Large intestine (tissue), 3 donors: ENCODE data around the gene SYT2. TPM values are rescaled to one million over a fixed set of nuclear protein-coding genes. Genes with fewer than 3 reads are reported as not detected.
A peak's percentile ranks its signal among the peaks of the same experiment; 100 is the strongest.
"Not testable (repeated sequence)": the region's sequence is repeated elsewhere in the genome, so short reads cannot be mapped to it uniquely, and the experiment has no call there.

ENCODE experiments used
- DNase-seq, 2 donors: peaks; one replicate each; pipeline versions ENCODE4 v3.0.0 to v3.0.0-alpha.2; 2013
- H3K27ac ChIP-seq: one replicate; pipeline ENCODE4 v1.5.1; 2013; ENCODE audit warnings: low read length
- H3K27me3 ChIP-seq: 2 replicates; pipeline ENCODE4 v1.6.1; 2013; ENCODE audit warnings: low read length; ENCODE audit not compliant: control insufficient read depth, insufficient read depth
- H3K36me3 ChIP-seq: 2 replicates; pipeline ENCODE4 v1.6.1; 2013; ENCODE audit warnings: low read length; ENCODE audit not compliant: control insufficient read depth, insufficient read depth
- H3K4me1 ChIP-seq: one replicate; pipeline ENCODE4 v1.6.1; 2013; ENCODE audit warnings: low read length; ENCODE audit not compliant: control insufficient read depth, insufficient read depth
- H3K4me3 ChIP-seq: one replicate; pipeline ENCODE4 v1.5.1; 2013; ENCODE audit warnings: low read length
- H3K9me3 ChIP-seq: one replicate; pipeline ENCODE4 v1.6.1; 2013; ENCODE audit warnings: mild to moderate bottlenecking, low read depth, low read length, moderate library complexity; ENCODE audit not compliant: control insufficient read depth
- WGBS: methylation state at CpG from one replicate; pipeline ENCODE4 v1.1.5; 2013; ENCODE audit warnings: low lambda C conversion rate; ENCODE audit not compliant: insufficient coverage; 5-methylcytosine and 5-hydroxymethylcytosine counted together
- polyA plus RNA-seq: library from polyadenylated mRNA; unstranded; fragments of 120-200 nt; gene quantifications from one replicate; pipeline ENCODE4 v1.2.1, GENCODE V29; 2013

The SYT2 gene
- polyA plus RNA-seq, 1 donor, result 1.4 TPM

DNA sequence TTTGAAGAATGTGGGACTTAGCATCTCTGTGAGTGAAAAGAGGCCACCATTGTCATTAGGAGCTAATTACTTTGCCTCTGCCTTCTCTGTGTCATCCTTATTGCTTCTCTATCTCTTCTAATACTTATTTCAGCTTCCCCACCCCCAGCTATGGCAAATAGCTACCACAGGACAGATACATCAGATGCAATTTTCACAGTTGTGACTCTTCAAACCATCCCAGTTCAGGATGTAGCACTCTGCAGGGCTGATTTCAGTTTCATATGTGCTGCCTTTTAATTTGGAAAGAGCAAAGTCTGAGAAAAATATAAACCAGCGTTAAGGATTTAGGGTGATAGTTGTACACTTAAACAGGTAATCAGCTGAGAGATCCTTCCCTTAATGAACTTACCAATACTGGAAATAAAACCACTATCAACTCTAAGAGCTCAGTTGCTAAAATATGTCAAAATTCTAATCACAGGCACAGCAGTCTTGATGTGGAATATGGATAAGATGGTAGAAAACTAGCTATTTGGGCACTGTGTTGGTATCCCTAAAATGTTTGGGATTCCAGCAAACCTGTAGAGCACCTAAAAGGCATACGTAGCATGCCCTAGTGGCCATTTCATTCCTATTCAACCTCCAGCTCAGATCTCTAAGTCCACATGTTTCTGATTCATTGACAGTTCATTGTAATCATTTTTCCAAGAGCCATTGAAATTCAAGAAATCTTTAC lies 148.4 kb downstream of the SYT2 start:
- Histone ChIP-seq H3K27ac (no peak overlapping the region), H3K9me3 (no peaks in the 10 kb centered on the region), H3K4me3 (no peak overlapping the region), H3K27me3 (no peaks in the 10 kb centered on the region), H3K36me3 (peaks cover 16% of the 10 kb centered on the region), H3K4me1 (peaks cover 13% of the 10 kb centered on the region)
- DNase-seq, result no peak
- WGBS, result 88% methylated on average over 1 of the region's 2 CpGs

DNA sequence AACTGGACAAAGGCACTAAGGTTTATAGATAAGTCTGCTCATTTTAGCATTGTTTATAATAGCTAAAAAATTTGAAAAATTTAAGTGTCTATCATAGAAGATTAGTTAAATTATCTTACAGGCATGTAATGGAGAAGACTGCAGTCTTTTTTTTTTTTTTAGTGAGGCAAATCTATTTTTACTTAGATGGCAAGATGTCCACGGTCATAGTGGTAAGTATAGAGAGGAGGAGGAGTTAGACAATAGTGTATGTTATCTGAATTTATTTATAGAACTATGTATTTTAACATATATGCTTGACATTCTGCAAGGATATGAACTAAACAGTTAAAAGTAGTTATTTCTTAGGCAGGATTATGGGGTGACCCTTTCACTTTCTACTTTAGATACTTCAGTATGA lies 149.0 kb downstream of the SYT2 start:
- Histone ChIP-seq H3K4me3 (no peak overlapping the region), H3K9me3 (no peaks in the 10 kb centered on the region), H3K27me3 (no peaks in the 10 kb centered on the region), H3K27ac (no peak overlapping the region), H3K36me3 (peaks cover 16% of the 10 kb centered on the region), H3K4me1 (peaks cover 13% of the 10 kb centered on the region)
- no peak for DNase-seq
- no CpG with 5 or more reads among the region's 1 CpG for WGBS

DNA sequence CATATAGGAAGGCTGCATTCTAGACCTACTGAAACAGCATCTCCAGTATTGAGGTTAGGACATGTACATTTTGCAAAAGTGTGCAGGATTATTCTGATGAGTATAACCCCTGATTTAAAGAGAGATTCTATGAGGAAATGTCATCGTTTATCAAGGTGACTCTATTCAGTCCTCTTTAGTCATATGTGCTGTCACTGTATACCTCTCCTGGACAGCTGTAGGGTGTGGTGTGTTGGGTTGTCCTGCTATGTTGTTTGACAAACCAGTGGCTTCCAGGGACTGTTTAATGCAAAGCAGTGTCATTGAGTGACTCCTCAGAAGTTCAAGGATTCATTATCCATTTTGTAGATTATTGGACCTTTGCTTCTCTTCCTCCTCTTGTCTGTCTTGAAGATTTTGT lies 152.6 kb downstream of the SYT2 start:
- H3K27ac ChIP-seq, result not testable (repeated sequence)

DNA sequence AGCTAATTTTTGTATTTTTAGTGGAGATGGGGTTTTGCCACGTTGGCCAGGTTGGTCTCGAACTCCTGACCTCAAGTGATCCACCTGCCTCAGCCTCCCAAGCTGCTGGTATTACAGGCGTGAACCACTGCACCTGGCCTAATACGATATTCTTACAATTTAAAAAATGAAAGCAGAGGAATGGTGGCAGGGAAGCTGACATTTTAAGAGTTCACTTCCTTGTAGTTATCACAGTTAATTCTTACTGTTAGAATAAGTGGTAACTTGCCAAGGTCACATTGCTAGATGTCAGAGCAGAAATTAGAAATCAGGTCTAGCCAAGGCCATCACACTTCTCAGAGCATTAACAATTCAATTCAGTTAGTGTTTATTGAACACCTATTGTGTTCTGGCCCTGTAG lies 154.2 kb downstream of the SYT2 start:
- DNase-seq, H3K9me3 ChIP-seq, H3K27ac ChIP-seq, H3K4me3 ChIP-seq, H3K4me1 ChIP-seq, H3K36me3 ChIP-seq, H3K27me3 ChIP-seq: not testable (repeated sequence)
- no CpG with 5 or more reads among the region's 4 CpGs for WGBS

More for the DNA sequence above, 152.6 kb downstream of the SYT2 start:
- H3K36me3 ChIP-seq, H3K9me3 ChIP-seq, DNase-seq, H3K27me3 ChIP-seq, H3K4me1 ChIP-seq, H3K4me3 ChIP-seq: not testable (repeated sequence)
- no CpG with 5 or more reads among the region's 1 CpG for WGBS

DNA sequence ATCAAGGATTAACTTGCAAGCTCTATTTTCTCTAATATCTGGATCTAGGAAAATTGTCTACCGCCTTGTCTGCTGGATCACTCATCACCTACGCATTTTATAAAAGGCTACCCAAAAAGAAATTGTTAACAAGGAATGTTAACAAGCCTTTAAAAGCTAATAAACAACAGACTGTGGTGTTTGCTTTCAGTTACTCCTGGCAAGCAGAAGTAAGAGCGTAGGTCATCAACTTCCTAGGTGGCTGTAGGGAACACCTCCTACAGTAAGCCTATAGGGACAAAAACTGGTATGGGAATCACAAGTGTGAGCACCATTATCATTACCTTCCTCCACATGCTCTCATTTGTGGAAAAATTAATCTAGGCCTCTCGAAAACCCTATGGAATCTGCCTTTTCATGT lies 155.6 kb downstream of the SYT2 start:
- H3K27me3 ChIP-seq, H3K36me3 ChIP-seq, DNase-seq, H3K4me1 ChIP-seq, H3K27ac ChIP-seq, H3K9me3 ChIP-seq, H3K4me3 ChIP-seq: not testable (repeated sequence)
- WGBS, result no CpG with 5 or more reads among the region's 4 CpGs

DNA sequence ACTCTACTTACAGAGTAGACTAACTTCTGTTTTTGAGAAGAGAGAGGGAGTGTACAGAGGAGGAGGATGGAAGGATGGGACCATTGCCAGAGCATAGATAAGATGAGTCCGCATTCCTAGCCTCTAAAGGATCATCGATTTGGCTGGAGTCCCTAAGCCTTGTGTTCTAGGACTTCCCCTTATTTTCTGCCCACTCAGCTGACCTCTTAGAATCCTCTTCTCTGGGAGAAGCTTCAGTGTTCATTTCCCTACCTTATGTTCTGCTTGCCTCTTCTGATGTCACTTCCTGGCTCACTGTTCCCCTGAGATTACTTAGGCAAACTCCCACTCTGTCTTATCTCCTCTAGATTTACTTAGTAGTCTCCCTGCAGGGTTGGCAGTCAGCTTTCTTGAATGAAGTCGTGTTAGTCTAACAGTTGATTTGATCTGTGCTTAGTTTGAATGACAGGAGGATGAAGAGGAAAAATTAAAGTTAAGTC lies 156.7 kb downstream of the SYT2 start:
- DNase-seq, result no peak
- H3K27ac ChIP-seq, result peak overlapping the region; percentile 38
- no peaks in the 10 kb centered on the region for H3K27me3 ChIP-seq
- peaks cover 3% of the 10 kb centered on the region for H3K4me1 ChIP-seq
- no CpG with 5 or more reads among the region's 3 CpGs for WGBS
- no peaks in the 10 kb centered on the region for H3K36me3 ChIP-seq
- H3K9me3 ChIP-seq, result no peaks in the 10 kb centered on the region
- no peak overlapping the region for H3K4me3 ChIP-seq

DNA sequence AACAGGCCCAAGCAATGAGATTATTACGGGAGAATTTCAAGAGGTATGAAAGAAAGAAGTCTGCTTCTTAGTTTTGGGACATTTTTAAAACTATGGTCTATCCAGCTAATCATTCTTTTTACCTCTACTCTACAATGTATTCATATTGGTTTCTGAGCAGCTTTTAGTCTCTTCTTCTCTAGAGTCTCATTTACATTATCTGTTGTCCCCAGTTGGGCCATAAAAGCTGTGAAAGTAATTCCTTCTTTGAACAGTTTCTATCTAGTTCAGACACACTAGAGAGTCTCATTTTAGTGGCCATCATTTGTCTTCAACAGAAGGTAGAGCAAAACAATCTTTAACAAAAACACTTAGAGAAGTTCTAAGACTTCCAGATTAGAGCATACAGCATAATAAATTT lies 157.2 kb downstream of the SYT2 start:
- H3K27ac ChIP-seq, result peak overlapping the region; percentile 38
- H3K27me3 ChIP-seq, H3K36me3 ChIP-seq, H3K4me1 ChIP-seq, DNase-seq, H3K9me3 ChIP-seq, H3K4me3 ChIP-seq: not testable (repeated sequence)
- no CpG with 5 or more reads among the region's 1 CpG for whole genome bisulfite sequencing

DNA sequence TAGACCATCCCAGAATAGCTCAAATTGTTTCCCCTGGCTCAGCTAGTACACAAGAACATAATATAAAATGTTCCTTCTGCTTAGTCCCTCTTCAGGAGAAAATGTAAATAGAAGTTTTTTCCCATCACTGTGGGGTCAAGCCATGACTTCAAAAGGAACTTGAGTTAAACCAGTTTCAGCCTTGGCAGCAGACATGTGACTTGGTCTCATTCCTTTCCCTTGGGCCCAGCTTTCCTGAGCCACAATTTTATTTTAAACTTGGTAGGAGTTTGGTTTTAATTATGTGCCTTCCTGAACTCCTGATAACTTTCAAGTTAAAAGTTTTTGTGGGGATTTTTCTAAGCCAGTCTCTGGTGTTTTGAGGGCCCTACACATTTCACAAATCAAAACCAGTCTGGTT lies 157.6 kb downstream of the SYT2 start:
- peak overlapping the region; percentile 38 for H3K27ac ChIP-seq
- not testable (repeated sequence) for DNase-seq, H3K27me3 ChIP-seq, H3K9me3 ChIP-seq, H3K4me1 ChIP-seq, H3K4me3 ChIP-seq, H3K36me3 ChIP-seq

DNA sequence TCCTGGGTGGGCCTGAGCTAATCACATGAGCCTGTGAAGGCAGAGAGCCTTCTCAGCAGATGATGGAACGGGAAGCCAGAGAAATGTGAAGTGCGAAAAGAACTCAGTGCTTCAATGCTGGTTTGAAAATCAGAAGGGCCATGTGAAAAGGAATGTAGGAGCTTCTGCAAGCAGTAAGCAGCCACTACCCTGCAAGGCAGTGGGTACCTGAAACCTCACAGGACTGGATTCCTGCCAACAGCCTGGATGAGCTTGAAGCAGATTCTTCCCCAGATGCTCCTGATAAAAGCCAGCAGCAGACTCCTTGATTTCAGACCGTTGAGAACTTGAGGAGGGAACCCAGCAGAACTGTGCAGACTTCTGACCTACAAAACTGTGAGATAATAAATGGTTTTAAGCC lies 158.6 kb downstream of the SYT2 start:
- Histone ChIP-seq H3K9me3 (no peaks in the 10 kb centered on the region), H3K4me3 (no peak overlapping the region), H3K4me1 (peaks cover 3% of the 10 kb centered on the region), H3K27ac (no peak overlapping the region), H3K36me3 (no peaks in the 10 kb centered on the region), H3K27me3 (no peaks in the 10 kb centered on the region)
- no CpG with 5 or more reads among the region's 3 CpGs for WGBS
- DNase-seq, result no peak

DNA sequence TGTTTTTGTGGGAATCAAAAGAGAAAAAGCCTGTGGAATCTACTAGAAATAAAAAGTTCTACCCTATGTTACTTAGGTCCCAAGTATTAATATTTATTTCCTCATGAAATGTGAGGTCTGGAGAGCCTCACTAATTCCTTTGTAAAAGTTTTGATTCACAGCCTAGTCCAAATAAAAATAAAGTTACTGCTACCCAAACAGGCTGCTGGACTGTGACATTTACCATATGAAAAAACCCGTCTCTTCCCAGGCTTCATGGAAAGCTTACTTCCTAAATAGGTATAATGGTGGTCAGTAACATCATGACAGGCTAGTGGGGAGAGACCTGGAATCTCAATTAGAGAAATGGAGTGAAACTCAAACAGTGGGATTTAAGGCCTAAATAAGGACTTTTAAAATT lies 160.2 kb downstream of the SYT2 start:
- DNase-seq, H3K27ac ChIP-seq, H3K27me3 ChIP-seq, H3K4me1 ChIP-seq, H3K4me3 ChIP-seq, H3K36me3 ChIP-seq, H3K9me3 ChIP-seq: not testable (repeated sequence)
- WGBS, result no CpG with 5 or more reads among the region's 1 CpG

DNA sequence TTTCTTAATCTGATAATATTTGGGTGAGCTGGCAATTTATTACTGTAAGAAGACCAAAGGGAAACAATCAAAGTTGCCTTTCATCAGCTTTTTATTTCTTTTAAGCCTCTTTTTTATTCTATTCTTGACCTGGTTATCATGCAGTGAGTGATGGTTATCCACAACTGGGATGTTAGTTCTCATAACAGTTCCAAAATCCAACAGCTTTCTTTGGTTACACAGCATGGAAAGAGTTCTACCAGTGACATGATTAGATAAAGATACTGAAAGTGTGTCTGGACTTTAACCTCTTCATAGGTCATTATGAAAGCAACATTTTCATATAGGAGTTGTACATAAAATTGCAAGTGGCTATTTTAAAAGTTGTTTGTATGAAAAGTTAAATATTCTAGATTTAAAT lies 163.0 kb downstream of the SYT2 start:
- Histone ChIP-seq H3K27ac (no peak overlapping the region), H3K4me1 (no peaks in the 10 kb centered on the region), H3K9me3 (no peaks in the 10 kb centered on the region), H3K4me3 (no peak overlapping the region), H3K36me3 (no peaks in the 10 kb centered on the region), H3K27me3 (no peaks in the 10 kb centered on the region)
- DNase-seq, result no peak
